Panc1 (cell line): ENCODE data around the gene GSTM3. TPM values are rescaled to one million over a fixed set of nuclear protein-coding genes. Genes with fewer than 3 reads are reported as not detected.
"Not testable (repeated sequence)": the region's sequence is repeated elsewhere in the genome, so short reads cannot be mapped to it uniquely, and the experiment has no call there.

ENCODE experiments used
- ATAC-seq: fragments of 200-7000 bp; cut with Tn5 transposase; 2 replicates; pipeline ENCODE4 v1.9.1; 2020; ENCODE audit warnings: mild to moderate bottlenecking, moderate library complexity
- BruUV-seq: library from RNA; stranded (reverse); fragments of 400-500 nt; replicated peaks from 2 replicates; lab custom pipeline; 2021; lab: Mats Ljungman, UMichigan
- CTCF ChIA-PET: fragments of 300-600 bp; sonication (Branson Sonifier 250); formaldehyde crosslinking; loops from one replicate; lab custom pipeline; 2022; ENCODE audit warnings: antibody characterized with exemption; lab: Charles Lee
- POLR2A ChIA-PET: fragments of 300-600 bp; sonication (Branson Sonifier 250); formaldehyde crosslinking; loops from one replicate; lab custom pipeline; 2022; ENCODE audit warnings: antibody characterized with exemption; lab: Charles Lee
- DNase-seq: peaks from one replicate; pipeline ENCODE4 v3.0.0-alpha.2; 2010; ENCODE audit warnings: low read depth, low spot score
- H3K27ac ChIP-seq: 2 replicates; pipeline ENCODE4 v1.5.1; 2011; ENCODE audit warnings: mild to moderate bottlenecking, low read length, inconsistent platforms
- H3K27me3 ChIP-seq: fragments of 200-500 bp; sonication (Bioruptor generic); 2 replicates; pipeline ENCODE4 v1.6.0; 2014; ENCODE audit warnings: low read length, inconsistent platforms; ENCODE audit not compliant: control insufficient read depth, insufficient read depth
- H3K36me3 ChIP-seq: fragments of 200-500 bp; sonication (Bioruptor generic); 2 replicates; pipeline ENCODE4 v1.5.1; 2014; ENCODE audit warnings: inconsistent platforms, mild to moderate bottlenecking, low read length, moderate library complexity; ENCODE audit not compliant: control insufficient read depth, insufficient read depth
- H3K4me1 ChIP-seq: 2 replicates; pipeline ENCODE4 v1.5.1; 2011; ENCODE audit warnings: inconsistent platforms, mild to moderate bottlenecking, low read length, moderate library complexity; ENCODE audit not compliant: control insufficient read depth, insufficient read depth
- H3K4me3 ChIP-seq, 2 experiments: 2 replicates each; pipeline ENCODE4 v1.5.1; 2011 to 2012; ENCODE audit warnings: low read depth in 2 of 2, low read length in 2 of 2, mild to moderate bottlenecking in 2 of 2, inconsistent platforms in 1 of 2, moderate library complexity in 1 of 2
- H3K9me3 ChIP-seq: fragments of 200-500 bp; sonication (Bioruptor generic); 2 replicates; pipeline ENCODE4 v1.5.1; 2014; ENCODE audit warnings: low read depth, mild to moderate bottlenecking, inconsistent platforms, low read length, moderate library complexity; ENCODE audit not compliant: control insufficient read depth, insufficient read depth
- CTCF ChIP-seq: fragments of 450-650 bp; IDR thresholded peaks from 2 replicates; pipeline ENCODE4 v1.5.1; 2017; ENCODE audit warnings: mild to moderate bottlenecking
- POLR2AphosphoS5 ChIP-seq: IDR thresholded peaks from 2 replicates; pipeline ENCODE4 v1.6.1; 2012; ENCODE audit warnings: mild to moderate bottlenecking, low read depth, low read length, moderate library complexity
- REST ChIP-seq, 2 experiments: IDR thresholded peaks; 2 replicates each; pipeline ENCODE4 v1.6.1; 2011 to 2012; ENCODE audit warnings: low read depth in 2 of 2, control low read depth in 1 of 2, low read length in 1 of 2, mild to moderate bottlenecking in 1 of 2, moderate library complexity in 1 of 2; ENCODE audit not compliant: insufficient read depth in 1 of 2
- SIN3A ChIP-seq: IDR thresholded peaks from 2 replicates; pipeline ENCODE4 v1.6.1; 2012; ENCODE audit warnings: low read depth, mild to moderate bottlenecking, low read length, moderate library complexity, borderline replicate concordance; ENCODE audit not compliant: insufficient read depth
- TCF7L2 ChIP-seq: IDR thresholded peaks from 2 replicates; pipeline ENCODE4 v1.6.1; 2011; ENCODE audit warnings: mild to moderate bottlenecking, low read depth, low read length, inconsistent platforms
- in situ Hi-C: cut with HindIII; loops from 2 replicates; pipeline ENCODE4 v1.10.0; 2016; ENCODE audit warnings: low sequenced_read_pairs, low pct_unique_long_range_greater_than_20kb
- intact Hi-C: fragments of 100-400 bp; cut with micrococcal nuclease; formaldehyde crosslinking; loops from one replicate; pipeline ENCODE4 v1.10.0; 2022; ENCODE audit not compliant: unreplicated experiment
- total RNA-seq: library from RNA; stranded (reverse); gene quantifications from one replicate; pipeline ENCODE4 v1.2.1, GENCODE V29; 2021; ENCODE audit not compliant: unreplicated experiment

GSTM3 gene
- total RNA-seq, 1 experiment from 2014 or later = 93.1 TPM

- intact Hi-C loops = no loop called here
- ATAC-seq = no peak
- TF ChIP-seq CTCF (no peak), POLR2AphosphoS5 (no peak), SIN3A (no peak), REST (IDR thresholded peaks at IDR 0.05; ENCODE audit: insufficient read depth in 1 of 2, low read depth in 2 of 2, low read length in 1 of 2) (no peak), TCF7L2 (no peak)
- BruUV-seq = no TSS peak
- Histone ChIP-seq H3K4me3 (no peak overlapping the region), H3K27ac (no peak overlapping the region), H3K4me1 (no peaks in the 10 kb centered on the region), H3K27me3 (no peaks in the 10 kb centered on the region), H3K9me3 (no peaks in the 10 kb centered on the region), H3K36me3 (no peaks in the 10 kb centered on the region)
- in situ Hi-C loops = no loop called here
- DNase-seq = no peak
- ChIA-PET POLR2A (no interaction called here), CTCF (no interaction called here)
Measured at GRCh38 chr1:109713636-109714035, 27.2 kb downstream of the GSTM3 start.

GRCh38 chr1:109712321-109712864 is 28.4 kb downstream of the GSTM3 start:
- no peaks in the 10 kb centered on the region for H3K4me1 ChIP-seq
- DNase-seq (no peak), ATAC-seq (no peak)
- in situ Hi-C loops = no loop called here
- no peaks in the 10 kb centered on the region for H3K36me3 ChIP-seq
- no peak overlapping the region for H3K4me3 ChIP-seq
- H3K9me3 ChIP-seq = no peaks in the 10 kb centered on the region
- no TSS peak for BruUV-seq
- TF ChIP-seq CTCF = no peak
- TF ChIP-seq POLR2AphosphoS5 = no peak
- no peak for TF ChIP-seq TCF7L2
- no peak for TF ChIP-seq SIN3A
- no peak for TF ChIP-seq REST (IDR thresholded peaks at IDR 0.05; ENCODE audit: insufficient read depth in 1 of 2, low read depth in 2 of 2, low read length in 1 of 2)
- POLR2A ChIA-PET = no interaction called here
- CTCF ChIA-PET = no interaction called here
- H3K27ac ChIP-seq = no peak overlapping the region
- intact Hi-C loops = no loop called here
- no peaks in the 10 kb centered on the region for H3K27me3 ChIP-seq

GRCh38 chr1:109711593-109712320 is 29.1 kb downstream of the GSTM3 start, which contains the start of gene GSTM5:
Gene GSTM5, plus strand, starts transcription at chr1:109712251. Its CDS starts 62 bp downstream, at chr1:109712313.
- intact Hi-C loops, ATAC-seq, BruUV-seq, H3K9me3 ChIP-seq, H3K27me3 ChIP-seq, CTCF ChIA-PET, H3K27ac ChIP-seq, H3K36me3 ChIP-seq, POLR2A ChIA-PET, H3K4me1 ChIP-seq, DNase-seq, H3K4me3 ChIP-seq, in situ Hi-C loops: not testable (repeated sequence)
